HepG2 (cell line): ENCODE measurements around the gene NOX3. TPM values are rescaled to one million over a fixed set of nuclear protein-coding genes. Genes with fewer than 3 reads are reported as not detected.

Experiments used
- ATAC-seq: fragments of 200-7000 bp; cut with Tn5 transposase; 3 replicates; pipeline ENCODE4 v1.9.1; 2020; ENCODE audit warnings: mild to moderate bottlenecking, moderate library complexity
- BruUV-seq: library from RNA; stranded (reverse); fragments of 400-500 nt; replicated peaks from 2 replicates; lab custom pipeline; 2021; lab: Mats Ljungman, UMichigan
- CTCF ChIA-PET: fragments of 300-600 bp; formaldehyde crosslinking; extraction: SDS; loops from one replicate; lab custom pipeline; 2021; ENCODE audit warnings: low total read pairs, inconsistent platforms, low intra/inter-chr PET ratio; lab: Yijun Ruan, JAX
- POLR2A ChIA-PET: fragments of 350-600 bp; sonication (Branson Sonifier 250); formaldehyde crosslinking; loops from one replicate; lab custom pipeline; 2020; ENCODE audit warnings: antibody characterized with exemption, inconsistent platforms; lab: Yijun Ruan, JAX
- DNase-seq: peaks from one replicate; pipeline ENCODE4 v3.0.0-alpha.2; 2015; ENCODE audit warnings: low spot score
- FAIRE-seq: peaks from 3 replicates; lab custom pipeline; 2011; peaks lifted over from hg19 to GRCh38; lab: Jason Lieb, UNC
- H2AFZ ChIP-seq: one replicate; pipeline ENCODE4 v1.6.1; 2011; ENCODE audit warnings: low read length, inconsistent platforms
- H3K27ac ChIP-seq: fragments of 300-600 bp; 3 replicates; pipeline ENCODE4 v1.8.0; 2011; ENCODE audit warnings: mixed run types, mild to moderate bottlenecking, mixed read lengths, low read length, inconsistent platforms; ENCODE audit not compliant: insufficient read depth; ENCODE audit errors: extremely low read length
- H3K27me3 ChIP-seq, 2 experiments: fragments of 200-600 bp in 1 of 2; 2 replicates in 1 of 2; 3 replicates in 1 of 2; pipeline versions ENCODE4 v1.6.0 to v1.8.0; 2011; ENCODE audit warnings: low read length in 2 of 2, mild to moderate bottlenecking in 2 of 2, moderate library complexity in 2 of 2, inconsistent platforms in 1 of 2; ENCODE audit not compliant: insufficient read depth in 2 of 2, control insufficient read depth in 1 of 2
- H3K36me3 ChIP-seq, 2 experiments: fragments of 200-600 bp in 1 of 2; replicated peaks in 1 of 2; 2 replicates in 1 of 2; 3 replicates in 1 of 2; pipeline versions ENCODE4 v1.5.1 to v1.8.0; 2011; ENCODE audit warnings: low read length in 2 of 2, inconsistent platforms in 1 of 2; ENCODE audit not compliant: insufficient read depth in 2 of 2, control insufficient read depth in 1 of 2
- H3K4me1 ChIP-seq: 2 replicates; pipeline ENCODE4 v1.5.1; 2012; ENCODE audit warnings: low read length, inconsistent platforms; ENCODE audit not compliant: insufficient read depth
- H3K4me2 ChIP-seq: 2 replicates; pipeline ENCODE4 v1.6.0; 2011; ENCODE audit warnings: low read depth, low read length, inconsistent platforms
- H3K4me3 ChIP-seq, 3 experiments: fragments of 200-600 bp in 1 of 3; sonication (generic), shearing (Covaris generic) in 1 of 3; replicated peaks in 1 of 3; 2 replicates each; pipeline ENCODE4 v1.5.1; 2011 to 2016; ENCODE audit warnings: low read length in 3 of 3, inconsistent platforms in 2 of 3, low read depth in 2 of 3, mild to moderate bottlenecking in 2 of 3, control low read depth in 1 of 3, mixed read lengths in 1 of 3; ENCODE audit not compliant: insufficient read depth in 1 of 3
- H3K79me2 ChIP-seq: one replicate; pipeline ENCODE4 v1.6.1; 2011; ENCODE audit warnings: low read length, inconsistent platforms; ENCODE audit not compliant: insufficient read depth
- H3K9ac ChIP-seq: 2 replicates; pipeline ENCODE4 v1.6.0; 2011; ENCODE audit warnings: mild to moderate bottlenecking, low read depth, low read length, inconsistent platforms; ENCODE audit not compliant: insufficient read depth
- H3K9me3 ChIP-seq: 2 replicates; pipeline ENCODE4 v1.5.1; 2012; ENCODE audit warnings: mild to moderate bottlenecking, low read length
- H4K20me1 ChIP-seq: 2 replicates; pipeline ENCODE4 v1.6.0; 2011; ENCODE audit warnings: inconsistent platforms, mild to moderate bottlenecking, low read length, moderate library complexity; ENCODE audit not compliant: insufficient read depth
- LCORL ChIP-seq, 2 experiments: fragments of 450-650 bp in 1 of 2; sonication (generic) in 1 of 2; formaldehyde crosslinking in 1 of 2; IDR thresholded peaks; 2 replicates each; pipeline versions ENCODE4 v1.5.0 to v1.6.1; 2017 to 2020; ENCODE audit warnings: antibody characterized with exemption in 1 of 2, missing genetic modification reagents in 1 of 2
- SRSF1 ChIP-seq: fragments of 200-400 bp; formaldehyde crosslinking; optimal IDR thresholded peaks from 2 replicates; pipeline ENCODE3; 2017; ENCODE audit warnings: mild to moderate bottlenecking, low read depth, low read length, moderate library complexity
- ZKSCAN5 ChIP-seq: sonication (generic); formaldehyde crosslinking; IDR thresholded peaks from 2 replicates; pipeline ENCODE4 v1.5.1; 2020; ENCODE audit warnings: mild to moderate bottlenecking, missing genetic modification reagents
- ZNF30 ChIP-seq: sonication (generic); formaldehyde crosslinking; IDR thresholded peaks from 2 replicates; pipeline ENCODE4 v1.5.0; 2020; ENCODE audit warnings: mild to moderate bottlenecking, missing genetic modification reagents
- ZNF678 ChIP-seq: sonication (generic); formaldehyde crosslinking; IDR thresholded peaks from 2 replicates; pipeline ENCODE4 v1.4.0; 2020; ENCODE audit warnings: mild to moderate bottlenecking, missing genetic modification reagents
- WGBS: methylation state at CpG from one replicate; pipeline ENCODE4 v1.1.6; 2017; ENCODE audit warnings: low lambda C conversion rate; 5-methylcytosine and 5-hydroxymethylcytosine counted together
- in situ Hi-C: cut with HindIII; loops from 2 replicates; pipeline ENCODE4 v1.10.0; 2017; ENCODE audit warnings: low pct_unique_long_range_greater_than_20kb; ENCODE audit not compliant: extremely low pct_ligation_motif_present
- intact Hi-C: fragments of 100-400 bp; cut with micrococcal nuclease; formaldehyde crosslinking; loops from one replicate; pipeline ENCODE4 v1.10.0; 2022; ENCODE audit not compliant: unreplicated experiment
- polyA plus RNA-seq, 8 experiments: library from polyadenylated mRNA; depleted of rRNA in 3 of 8; stranded (reverse) in 7 of 8; unstranded in 1 of 8; fragments of >200 nt; fragmentation: Illumina TruSeq in 4 of 8; extraction: Trizol in 4 of 8; gene quantifications; 2 replicates each; pipeline versions ENCODE4 v1.2.1 to v1.2.3, GENCODE V29; 2011 to 2016; ENCODE audit warnings: low read depth in 4 of 8, missing spikeins in 1 of 8, mixed read lengths in 1 of 8; ENCODE audit not compliant: insufficient read depth in 1 of 8
- total RNA-seq, 5 experiments: library from RNA; depleted of rRNA; stranded (reverse); fragments of >200 nt; fragmentation: Illumina TruSeq; extraction: Trizol; gene quantifications; 2 replicates each; pipeline ENCODE4 v1.2.3, GENCODE V29; 2016; ENCODE audit warnings: low read depth in 1 of 5
- TF ChIP-seq, protein P1 (sequence below): sonication (generic); formaldehyde crosslinking; IDR thresholded peaks from 2 replicates; pipeline ENCODE4 v1.4.0; 2020; ENCODE audit warnings: low read depth, mild to moderate bottlenecking, missing genetic modification reagents
- TF ChIP-seq, protein P2 (sequence below), 2 experiments: sonication (generic) in 1 of 2; formaldehyde crosslinking in 1 of 2; IDR thresholded peaks; 2 replicates each; pipeline versions ENCODE4 v1.5.1 to v1.6.1; 2011 to 2020; ENCODE audit warnings: borderline replicate concordance in 1 of 2, low read depth in 1 of 2, low read length in 1 of 2, mild to moderate bottlenecking in 1 of 2, missing genetic modification reagents in 1 of 2, moderate library complexity in 1 of 2

Gene NOX3
- total and polyA plus RNA-seq, 2 of the 13 experiments (the other 11 are each of a cell fraction or from before 2014, with no cell fraction given), result 0.09 to 0.18 TPM

DNA sequence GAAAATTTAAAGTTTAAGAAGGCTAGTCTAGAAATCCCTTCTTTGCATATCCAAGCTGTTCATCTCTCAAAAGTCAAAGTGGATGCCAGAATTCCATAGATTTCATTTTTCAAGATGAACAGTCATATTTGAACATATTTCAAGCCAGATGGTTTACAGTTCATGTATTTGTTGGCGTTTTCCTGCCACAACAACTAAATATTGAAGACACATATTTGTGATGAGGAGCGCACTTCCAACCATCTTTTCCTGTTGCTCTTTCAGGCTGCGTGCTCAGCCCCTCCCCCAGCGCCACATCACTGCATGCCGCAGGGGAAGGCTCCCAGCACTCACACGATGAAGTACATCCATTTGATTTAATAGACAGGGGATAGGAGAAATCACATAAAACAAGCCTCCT lies 5.9 kb upstream of the NOX3 start:
- H3K27me3 ChIP-seq, result no peaks in the 10 kb centered on the region
- in situ Hi-C loops, result no loop called here
- no peaks in the 10 kb centered on the region for H4K20me1 ChIP-seq
- peak overlapping the region; percentile 29 for H2AFZ ChIP-seq
- ChIA-PET CTCF (no interaction called here), POLR2A (no interaction called here)
- H3K9me3 ChIP-seq, result peaks cover 25% of the 10 kb centered on the region
- H3K4me2 ChIP-seq, result no peak overlapping the region
- WGBS, result 97% methylated on average over 6 of the region's 6 CpGs
- FAIRE-seq (no peak), ATAC-seq (no peak), DNase-seq (no peak)
- no TSS peak for BruUV-seq
- H3K79me2 ChIP-seq, result no peaks in the 10 kb centered on the region
- no peak overlapping the region for H3K27ac ChIP-seq
- no peak overlapping the region for H3K4me3 ChIP-seq
- H3K4me1 ChIP-seq, result no peaks in the 10 kb centered on the region
- intact Hi-C loops, result no loop called here
- H3K9ac ChIP-seq, result no peak overlapping the region
- TF ChIP-seq LCORL (IDR thresholded peaks at IDR 0.05) (no peak), LCORL (CRISPR knock-in tag; IDR thresholded peaks at IDR 0.05) (no peak), ZNF30 (CRISPR knock-in tag) (no peak), SRSF1 (no peak), ZNF678 (CRISPR knock-in tag) (no peak), ZKSCAN5 (CRISPR knock-in tag) (no peak)
- TF ChIP-seq, protein P1, sequence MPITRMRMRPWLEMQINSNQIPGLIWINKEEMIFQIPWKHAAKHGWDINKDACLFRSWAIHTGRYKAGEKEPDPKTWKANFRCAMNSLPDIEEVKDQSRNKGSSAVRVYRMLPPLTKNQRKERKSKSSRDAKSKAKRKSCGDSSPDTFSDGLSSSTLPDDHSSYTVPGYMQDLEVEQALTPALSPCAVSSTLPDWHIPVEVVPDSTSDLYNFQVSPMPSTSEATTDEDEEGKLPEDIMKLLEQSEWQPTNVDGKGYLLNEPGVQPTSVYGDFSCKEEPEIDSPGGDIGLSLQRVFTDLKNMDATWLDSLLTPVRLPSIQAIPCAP (CRISPR knock-in tag), result no peak
- TF ChIP-seq, protein P2, sequence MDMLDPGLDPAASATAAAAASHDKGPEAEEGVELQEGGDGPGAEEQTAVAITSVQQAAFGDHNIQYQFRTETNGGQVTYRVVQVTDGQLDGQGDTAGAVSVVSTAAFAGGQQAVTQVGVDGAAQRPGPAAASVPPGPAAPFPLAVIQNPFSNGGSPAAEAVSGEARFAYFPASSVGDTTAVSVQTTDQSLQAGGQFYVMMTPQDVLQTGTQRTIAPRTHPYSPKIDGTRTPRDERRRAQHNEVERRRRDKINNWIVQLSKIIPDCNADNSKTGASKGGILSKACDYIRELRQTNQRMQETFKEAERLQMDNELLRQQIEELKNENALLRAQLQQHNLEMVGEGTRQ (IDR thresholded peaks at IDR 0.05; ENCODE audit: low read depth, low read length), result no peak
- TF ChIP-seq, protein P2 (CRISPR knock-in tag; IDR thresholded peaks at IDR 0.05; ENCODE audit: borderline replicate concordance), result no peak
- H3K36me3 ChIP-seq, result no peaks in the 10 kb centered on the region
